SU-DHL-6 (cell line): Measurements from ENCODE around the gene LHX4.

ENCODE experiments used
- CTCF ChIP-seq: fragments of 200-600 bp; sonication (generic); IDR thresholded peaks from one replicate; pipeline ENCODE4 v1.5.1; 2017; ENCODE audit warnings: antibody characterized with exemption, mild to moderate bottlenecking, low read length, moderate library complexity; ENCODE audit not compliant: insufficient read depth, poor library complexity, severe bottlenecking
- EZH2phosphoT487 ChIP-seq: fragments of 200-600 bp; sonication (generic), shearing (Covaris generic); conservative IDR thresholded peaks from 2 replicates; pipeline ENCODE4 v1.6.1; 2018; ENCODE audit warnings: mild to moderate bottlenecking, antibody characterized with exemption, low read length, moderate library complexity, mixed read lengths

DNA sequence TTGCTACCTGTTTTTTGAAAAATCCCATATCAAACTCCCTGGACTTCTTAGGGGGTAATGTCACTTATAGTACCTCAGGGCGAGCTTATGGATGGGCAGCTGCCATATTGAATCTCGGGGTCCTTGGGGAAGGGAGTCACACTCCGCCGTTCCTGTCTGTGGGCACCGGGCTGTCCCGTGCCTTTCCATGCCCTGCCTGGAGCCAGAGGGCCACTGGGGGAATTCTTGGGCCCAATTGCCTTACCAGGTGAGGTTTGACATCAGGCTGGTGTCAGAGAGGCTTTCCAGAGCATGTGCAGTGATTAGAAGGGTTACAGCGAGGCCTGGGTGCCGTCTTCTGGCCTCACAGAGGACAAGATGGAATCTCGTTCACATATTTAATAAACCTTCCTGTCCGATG lies 46.6 kb upstream of the LHX4 start:
- TF ChIP-seq CTCF, result no peak
- TF ChIP-seq EZH2phosphoT487, result no peak
